Coronary artery (tissue), 2 donors: ENCODE data around the gene C1QTNF5.

Source experiments
- DNase-seq: peaks from one replicate; pipeline ENCODE4 v3.0.0-alpha.2; 2017; ENCODE audit warnings: low spot score
- H3K27ac ChIP-seq, 2 donors: fragments of 200-600 bp; sonication (generic); one replicate each; pipeline ENCODE4 v1.5.1; 2016 to 2019
- H3K4me3 ChIP-seq: fragments of 200-600 bp; sonication (generic); 2 replicates; pipeline ENCODE4 v1.5.1; 2016; ENCODE audit warnings: mild to moderate bottlenecking, moderate library complexity
- TF ChIP-seq, protein P1 (sequence below): fragments of 200-600 bp; sonication (generic); IDR thresholded peaks from one replicate; pipeline ENCODE4 v1.5.1; 2019; ENCODE audit warnings: antibody characterized with exemption

C1QTNF5 gene

GRCh38 chr11:119295178-119295577, 45.5 kb downstream of the C1QTNF5 start:
- Histone ChIP-seq H3K27ac (no peak overlapping the region), H3K4me3 (no peak overlapping the region)
- DNase-seq = peak; percentile 29
- TF ChIP-seq, protein P1, sequence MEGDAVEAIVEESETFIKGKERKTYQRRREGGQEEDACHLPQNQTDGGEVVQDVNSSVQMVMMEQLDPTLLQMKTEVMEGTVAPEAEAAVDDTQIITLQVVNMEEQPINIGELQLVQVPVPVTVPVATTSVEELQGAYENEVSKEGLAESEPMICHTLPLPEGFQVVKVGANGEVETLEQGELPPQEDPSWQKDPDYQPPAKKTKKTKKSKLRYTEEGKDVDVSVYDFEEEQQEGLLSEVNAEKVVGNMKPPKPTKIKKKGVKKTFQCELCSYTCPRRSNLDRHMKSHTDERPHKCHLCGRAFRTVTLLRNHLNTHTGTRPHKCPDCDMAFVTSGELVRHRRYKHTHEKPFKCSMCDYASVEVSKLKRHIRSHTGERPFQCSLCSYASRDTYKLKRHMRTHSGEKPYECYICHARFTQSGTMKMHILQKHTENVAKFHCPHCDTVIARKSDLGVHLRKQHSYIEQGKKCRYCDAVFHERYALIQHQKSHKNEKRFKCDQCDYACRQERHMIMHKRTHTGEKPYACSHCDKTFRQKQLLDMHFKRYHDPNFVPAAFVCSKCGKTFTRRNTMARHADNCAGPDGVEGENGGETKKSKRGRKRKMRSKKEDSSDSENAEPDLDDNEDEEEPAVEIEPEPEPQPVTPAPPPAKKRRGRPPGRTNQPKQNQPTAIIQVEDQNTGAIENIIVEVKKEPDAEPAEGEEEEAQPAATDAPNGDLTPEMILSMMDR = no peak

- TF ChIP-seq, protein P1 = no peak
- no peak for DNase-seq
- no peak overlapping the region for H3K4me3 ChIP-seq
- no peak overlapping the region for H3K27ac ChIP-seq
Measured at GRCh38 chr11:119293461-119293860, 47.2 kb downstream of the C1QTNF5 start.

GRCh38 chr11:119290894-119291497, 49.7 kb downstream of the C1QTNF5 start:
- TF ChIP-seq, protein P1 = no peak
- H3K27ac ChIP-seq = no peak overlapping the region
- no peak overlapping the region for H3K4me3 ChIP-seq
- DNase-seq = no peak
